H1 (cell line): ENCODE results near the gene PDK2. TPM values are rescaled to one million over a fixed set of nuclear protein-coding genes. Genes with fewer than 3 reads are reported as not detected.

Source experiments
- CTCF ChIA-PET: fragments of 300-600 bp; sonication (Branson Sonifier 250); formaldehyde crosslinking; loops from one replicate; lab custom pipeline; 2021; ENCODE audit not compliant: partially characterized antibody; lab: Charles Lee
- POLR2A ChIA-PET: fragments of 300-600 bp; sonication (Branson Sonifier 250); formaldehyde crosslinking; loops from one replicate; lab custom pipeline; 2021; ENCODE audit warnings: inconsistent platforms; ENCODE audit not compliant: partially characterized antibody; lab: Charles Lee
- DNase-seq, 2 experiments: peaks; one replicate each; pipeline versions ENCODE4 v3.0.0 to v3.0.0-alpha.2; 2010 to 2022; ENCODE audit warnings: low spot score in 2 of 2, low read depth in 1 of 2, mixed read lengths in 1 of 2
- FAIRE-seq: peaks from 2 replicates; lab custom pipeline; 2011; peaks lifted over from hg19 to GRCh38; lab: Jason Lieb, UNC
- H2AFZ ChIP-seq: 2 replicates; pipeline ENCODE4 v1.8.1; 2012; ENCODE audit warnings: low read length, inconsistent platforms
- H2AK5ac ChIP-seq: 2 replicates; pipeline ENCODE4 v1.6.1; 2013; ENCODE audit warnings: low read depth, low read length
- H2BK120ac ChIP-seq: replicated peaks from 2 replicates; pipeline ENCODE3; 2013; ENCODE audit warnings: low read depth, low read length, inconsistent platforms
- H2BK12ac ChIP-seq: 2 replicates; pipeline ENCODE4 v1.6.1; 2013; ENCODE audit warnings: low read depth, low read length
- H2BK15ac ChIP-seq: 2 replicates; pipeline ENCODE4 v1.6.1; 2013; ENCODE audit warnings: low read length
- H2BK20ac ChIP-seq: 2 replicates; pipeline ENCODE4 v1.6.1; 2013; ENCODE audit warnings: low read length
- H2BK5ac ChIP-seq: 2 replicates; pipeline ENCODE4 v1.6.1; 2013; ENCODE audit warnings: low read depth, low read length
- H3K14ac ChIP-seq: 2 replicates; pipeline ENCODE4 v1.6.1; 2013; ENCODE audit warnings: inconsistent platforms; ENCODE audit not compliant: insufficient read length
- H3K18ac ChIP-seq: 2 replicates; pipeline ENCODE4 v1.6.1; 2013; ENCODE audit warnings: low read length; ENCODE audit errors: extremely low read depth
- H3K23ac ChIP-seq: 2 replicates; pipeline ENCODE4 v1.6.1; 2013; ENCODE audit warnings: inconsistent platforms; ENCODE audit not compliant: insufficient read length
- H3K23me2 ChIP-seq: 2 replicates; pipeline ENCODE4 v1.6.1; 2013; ENCODE audit warnings: low read depth, low read length
- H3K27ac ChIP-seq: 2 replicates; pipeline ENCODE4 v1.6.1; 2011; ENCODE audit warnings: low read depth, low read length, inconsistent platforms
- H3K27me3 ChIP-seq, 4 experiments: replicated peaks in 1 of 4; 1 replicate in 1 of 4; 2 replicates in 3 of 4; pipeline versions ENCODE4 v1.6.1 to v1.8.1; 2011 to 2013; ENCODE audit warnings: low read length in 3 of 4, mild to moderate bottlenecking in 3 of 4, inconsistent platforms in 2 of 4, mixed read lengths in 2 of 4, moderate library complexity in 1 of 4; ENCODE audit not compliant: control insufficient read depth in 3 of 4, insufficient read depth in 3 of 4; ENCODE audit errors: extremely low read depth in 1 of 4
- H3K36me3 ChIP-seq, 4 experiments: 2 replicates each; pipeline versions ENCODE4 v1.6.1 to v1.8.1; 2011 to 2013; ENCODE audit warnings: mild to moderate bottlenecking in 4 of 4, low read length in 3 of 4, moderate library complexity in 2 of 4, control low read depth in 1 of 4, inconsistent platforms in 1 of 4; ENCODE audit not compliant: insufficient read depth in 4 of 4, control insufficient read depth in 2 of 4
- H3K4ac ChIP-seq: replicated peaks from 2 replicates; pipeline ENCODE3; 2013; ENCODE audit warnings: low read length, low read depth, mixed read lengths, inconsistent platforms; ENCODE audit not compliant: insufficient read length
- H3K4me1 ChIP-seq, 4 experiments: replicated peaks in 1 of 4; 1 replicate in 1 of 4; 2 replicates in 3 of 4; pipeline versions ENCODE4 v1.6.1 to v1.8.1; 2011 to 2013; ENCODE audit warnings: low read length in 3 of 4, inconsistent platforms in 2 of 4, mixed read lengths in 1 of 4; ENCODE audit not compliant: insufficient read depth in 4 of 4, control insufficient read depth in 3 of 4
- H3K4me2 ChIP-seq, 2 experiments: 2 replicates each; pipeline versions ENCODE4 v1.6.1 to v1.8.1; 2011 to 2013; ENCODE audit warnings: low read depth in 2 of 2, low read length in 2 of 2, control low read depth in 1 of 2, inconsistent platforms in 1 of 2, mild to moderate bottlenecking in 1 of 2; ENCODE audit not compliant: insufficient read depth in 1 of 2
- H3K4me3 ChIP-seq, 4 experiments: fragments of 200-600, 300-600 bp in 1 of 4; sonication (generic), shearing (Covaris generic), sonication (Bioruptor Twin) in 1 of 4; 2 replicates each; pipeline versions ENCODE4 v1.5.1 to v1.8.1; 2011 to 2016; ENCODE audit warnings: low read length in 4 of 4, low read depth in 3 of 4, control low read depth in 2 of 4, inconsistent platforms in 2 of 4, mild to moderate bottlenecking in 2 of 4, mixed read lengths in 1 of 4, moderate library complexity in 1 of 4; ENCODE audit not compliant: insufficient read depth in 2 of 4; ENCODE audit errors: extremely low read depth in 1 of 4
- H3K56ac ChIP-seq: replicated peaks from 2 replicates; pipeline ENCODE3; 2013; ENCODE audit warnings: low read depth, mild to moderate bottlenecking, mixed read lengths, low read length, inconsistent platforms; ENCODE audit not compliant: insufficient read length
- H3K79me1 ChIP-seq: 2 replicates; pipeline ENCODE4 v1.6.1; 2013; ENCODE audit warnings: low read depth, low read length, control low read depth
- H3K79me2 ChIP-seq, 2 experiments: 2 replicates each; pipeline versions ENCODE4 v1.6.1 to v1.8.1; 2012 to 2013; ENCODE audit warnings: low read length in 2 of 2, mild to moderate bottlenecking in 2 of 2, inconsistent platforms in 1 of 2; ENCODE audit not compliant: insufficient read depth in 2 of 2, control insufficient read depth in 1 of 2
- H3K9ac ChIP-seq, 4 experiments: replicated peaks in 1 of 4; 1 replicate in 1 of 4; 2 replicates in 3 of 4; pipeline versions ENCODE4 v1.6.1 to v1.8.1; 2011 to 2013; ENCODE audit warnings: low read depth in 3 of 4, low read length in 3 of 4, control low read depth in 2 of 4, mild to moderate bottlenecking in 2 of 4, moderate library complexity in 2 of 4, inconsistent platforms in 1 of 4; ENCODE audit errors: extremely low read depth in 1 of 4
- H3K9me3 ChIP-seq, 2 experiments: 2 replicates each; pipeline versions ENCODE4 v1.6.1 to v1.8.1; 2012 to 2013; ENCODE audit warnings: mild to moderate bottlenecking in 2 of 2, moderate library complexity in 2 of 2, control low read depth in 1 of 2, inconsistent platforms in 1 of 2, low read depth in 1 of 2, low read length in 1 of 2, mixed read lengths in 1 of 2; ENCODE audit not compliant: insufficient read depth in 2 of 2
- H4K20me1 ChIP-seq, 2 experiments: replicated peaks in 1 of 2; 2 replicates each; pipeline versions ENCODE3 to v1.8.1; 2011 to 2013; ENCODE audit warnings: inconsistent platforms in 2 of 2, low read length in 2 of 2, mild to moderate bottlenecking in 1 of 2; ENCODE audit not compliant: insufficient read depth in 2 of 2, control insufficient read depth in 1 of 2
- H4K5ac ChIP-seq: 2 replicates; pipeline ENCODE4 v1.6.1; 2013; ENCODE audit warnings: low read length, low read depth, mixed read lengths, inconsistent platforms; ENCODE audit not compliant: insufficient read length
- H4K8ac ChIP-seq: 2 replicates; pipeline ENCODE4 v1.8.0; 2013; ENCODE audit warnings: mild to moderate bottlenecking, moderate library complexity, low read length, inconsistent platforms; ENCODE audit not compliant: insufficient read depth; ENCODE audit errors: extremely low read depth
- H4K91ac ChIP-seq: replicated peaks from 2 replicates; pipeline ENCODE3; 2013; ENCODE audit warnings: low read length, mixed read lengths, inconsistent platforms; ENCODE audit not compliant: insufficient read length
- CBX8 ChIP-seq: fragments of 300-800, 300-1000 bp; sonication (generic); IDR thresholded peaks from 2 replicates; pipeline ENCODE4 v1.7.1; 2016; ENCODE audit warnings: low read depth, low read length, borderline replicate concordance
- NRF1 ChIP-seq: IDR thresholded peaks from 2 replicates; pipeline ENCODE4 v1.6.1; 2011; ENCODE audit warnings: mild to moderate bottlenecking, low read depth, low read length, improper control_type of control experiment
- SAP30 ChIP-seq: fragments of 300-600 bp; sonication (generic); IDR thresholded peaks from 2 replicates; pipeline ENCODE4 v1.7.1; 2012; ENCODE audit warnings: low read length, moderate library complexity, mild to moderate bottlenecking, inconsistent platforms; ENCODE audit not compliant: insufficient read depth, insufficient replicate concordance
- SIN3A ChIP-seq, 2 experiments: IDR thresholded peaks in 1 of 2; conservative IDR thresholded peaks in 1 of 2; 2 replicates each; pipeline ENCODE4 v1.6.1; 2011 to 2012; ENCODE audit warnings: low read length in 2 of 2, improper control_type of control experiment in 1 of 2, low read depth in 1 of 2, mild to moderate bottlenecking in 1 of 2
- WGBS, 2 experiments: shearing (Covaris generic) in 1 of 2; methylation state at CpG; one replicate each; pipeline versions ENCODE4 v1.1.6 to v1.1.7; 2013 to 2015; ENCODE audit warnings: low lambda C conversion rate in 2 of 2, mixed read lengths in 2 of 2, inconsistent platforms in 1 of 2, low coverage in 1 of 2, missing lambda C conversion rate in 1 of 2; ENCODE audit not compliant: insufficient replicate concordance in 2 of 2, insufficient coverage in 1 of 2, insufficient read length in 1 of 2; ENCODE audit errors: extremely low coverage in 1 of 2, missing lambda C conversion rate in 1 of 2; 5-methylcytosine and 5-hydroxymethylcytosine counted together
- polyA plus RNA-seq, 7 experiments: library from polyadenylated mRNA; depleted of rRNA in 3 of 7; stranded (reverse) in 5 of 7; unstranded in 2 of 7; fragments of >200 nt in 5 of 7; fragments of 200-250 nt in 2 of 7; gene quantifications; 1 replicate in 5 of 7; 2 replicates in 1 of 7; 4 replicates in 1 of 7; pipeline versions ENCODE4 v1.2.1 to v1.2.3, GENCODE V29; 2011 to 2013; ENCODE audit warnings: missing spikeins in 2 of 7, mixed read lengths in 2 of 7
- total RNA-seq: library from RNA; stranded (reverse); fragmentation: NEBNext Ultra II Directional; extraction: Animal tissue kit (Norgen Biotek cat#: 25700); gene quantifications from 2 replicates; pipeline ENCODE4 v1.2.1, GENCODE V29; 2021

PDK2 gene
- total and polyA plus RNA-seq, 2 of the 8 experiments (the other 6 are each of a cell fraction or from before 2014, with no cell fraction given), result 18.3 to 121 TPM

DNA sequence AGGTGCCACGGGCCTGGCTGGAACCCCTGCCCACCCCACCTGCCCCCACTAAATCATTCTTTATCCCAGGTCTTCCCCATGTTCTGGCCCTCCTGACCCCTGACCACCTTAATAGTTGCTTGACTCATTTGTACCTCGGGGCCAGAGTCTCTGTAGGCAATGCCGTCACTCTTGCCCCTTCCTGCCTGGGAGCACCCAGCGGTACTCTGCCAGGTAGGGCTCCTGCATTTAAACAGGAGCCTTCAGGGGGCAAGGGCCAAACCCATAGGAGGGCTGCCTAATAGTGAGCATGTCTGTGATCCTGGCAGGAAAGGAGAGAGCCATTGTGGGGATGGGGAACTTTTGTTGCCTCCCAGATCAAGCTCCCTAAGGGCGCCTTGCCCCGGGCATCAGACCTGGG, 48.1 kb upstream of the PDK2 start:
- Histone ChIP-seq H3K23ac (no peak overlapping the region), H3K56ac (no peak overlapping the region), H2BK20ac (0 out of 2 replicates have a peak overlapping the region, but pooled peaks have one; percentile 49), H3K14ac (no peak overlapping the region), H3K36me3 (no peaks in the 10 kb centered on the region), H3K4me3 (no peak overlapping the region), H2BK5ac (no peak overlapping the region), H3K9ac (no peak overlapping the region), H3K27me3 (no peaks in the 10 kb centered on the region), H2AFZ (peak overlapping the region; percentile 61; the same call in 1 of the 2 replicates), H2BK15ac (no peak overlapping the region), H3K4ac (no peak overlapping the region), H2BK12ac (no peak overlapping the region), H2AK5ac (no peak overlapping the region), H3K79me2 (no peaks in the 10 kb centered on the region), H3K4me1 (peaks cover 1 to 18% (median 12%) of the 10 kb centered on the region in 4 experiments), H3K79me1 (no peaks in the 10 kb centered on the region), H3K9me3 (no peaks in the 10 kb centered on the region), H2BK120ac (no peak overlapping the region), H3K27ac (no peak overlapping the region), H3K4me2 (no peak overlapping the region), H4K91ac (no peak overlapping the region), H3K18ac (peak overlapping the region; percentile 21; the same call in 1 of the 2 replicates), H4K5ac (no peak overlapping the region), H4K8ac (no peak overlapping the region; the same call in 1 of the 2 replicates), H3K23me2 (no peaks in the 10 kb centered on the region), H4K20me1 (no peaks in the 10 kb centered on the region)
- FAIRE-seq (no peak), DNase-seq (no peak)
- no peak for TF ChIP-seq CBX8
- TF ChIP-seq SAP30, result no peak
- TF ChIP-seq NRF1, result no peak
- no peak for TF ChIP-seq SIN3A (conservative IDR thresholded peaks at IDR 0.05 in 1 of 2, IDR thresholded peaks at IDR 0.05 in 1 of 2; ENCODE audit: low read depth in 1 of 2, low read length in 2 of 2)
- WGBS, 2 experiments, result 81% methylated on average over 6 of the region's 6 CpGs; no CpG with 5 or more reads in 1 of the 2 experiments
- POLR2A ChIA-PET, result interaction anchor here (0.8 to 1.5 kb wide), 2 partner anchors 8 to 19 kb away, joined by 3 to 8 read pairs; partner anchors contain the start of gene ITGA3
- CTCF ChIA-PET, result interaction anchor here (0.8 to 1.5 kb wide), 7 partner anchors 9 to 47 kb away, joined by 3 to 11 read pairs (median 4); partner anchors contain the start of gene ITGA3
